GM18858 (cell line): Measurements from ENCODE around the gene ZNF574.

Experiments used
- ATAC-seq: cut with Tn5 transposase; IDR thresholded peaks from one replicate; pipeline ENCODE4 v1.9.1; 2021; ENCODE audit not compliant: unreplicated experiment

The ZNF574 gene

DNA sequence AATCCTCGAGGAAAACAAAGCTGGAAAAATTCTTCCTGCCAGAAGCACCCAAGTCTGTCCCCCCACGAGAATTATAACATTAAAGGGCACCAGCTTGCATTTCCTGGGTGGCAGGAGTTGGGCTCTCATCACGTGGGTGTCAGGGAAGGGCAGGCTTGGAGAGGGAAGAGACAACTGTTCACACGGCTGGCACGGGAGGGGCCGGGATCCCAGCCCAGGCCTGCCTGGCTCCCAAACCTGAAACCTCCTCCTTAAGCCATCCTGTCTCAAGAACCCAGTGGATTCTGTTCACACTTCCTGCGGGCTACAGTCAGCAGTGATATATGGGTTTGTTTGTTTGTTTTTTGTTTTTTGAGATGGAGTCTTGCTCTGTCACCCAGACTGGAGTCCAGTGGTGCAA is 18.1 kb upstream of the ZNF574 start:
- ATAC-seq: no peak

DNA sequence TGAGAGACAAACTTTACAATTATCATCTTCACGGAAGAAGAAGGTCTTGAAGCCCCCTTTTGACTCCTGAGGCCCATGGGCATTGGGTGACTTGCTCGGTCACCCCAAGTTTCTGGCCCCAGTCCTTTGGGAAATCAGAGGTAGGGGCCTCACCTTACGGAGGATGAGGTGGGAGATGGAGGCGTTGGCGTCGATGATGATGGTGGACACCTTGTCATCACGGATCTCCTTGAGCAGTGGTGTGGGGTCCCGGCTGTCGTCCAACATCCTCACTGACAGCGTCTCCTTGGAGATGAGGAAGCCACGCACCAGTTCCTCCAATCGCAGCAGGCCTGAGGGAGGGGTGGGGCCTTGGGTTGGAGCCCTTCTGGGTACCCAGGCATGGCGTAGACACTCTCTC is 16.8 kb upstream of the ZNF574 start:
- ATAC-seq: no peak

DNA sequence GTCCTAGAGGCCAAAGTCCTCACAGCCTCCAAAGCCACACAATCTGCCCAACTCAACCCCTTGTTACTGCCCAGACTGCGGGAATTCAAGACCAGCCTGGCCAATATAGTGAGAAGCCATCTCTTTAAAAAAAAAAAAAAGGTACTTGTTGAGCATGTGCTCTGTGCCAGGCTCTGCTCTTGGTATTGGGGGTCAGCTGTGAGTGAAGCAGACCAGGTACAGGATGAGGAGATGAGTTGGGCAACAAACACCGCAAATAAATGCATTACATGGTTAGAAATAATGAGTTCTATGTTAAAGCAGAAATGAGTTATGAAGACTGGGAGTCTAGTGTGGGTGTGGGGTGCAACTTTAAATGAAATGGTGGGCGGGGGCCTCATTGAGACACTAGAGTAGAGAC is 15.8 kb upstream of the ZNF574 start:
- no peak for ATAC-seq

DNA sequence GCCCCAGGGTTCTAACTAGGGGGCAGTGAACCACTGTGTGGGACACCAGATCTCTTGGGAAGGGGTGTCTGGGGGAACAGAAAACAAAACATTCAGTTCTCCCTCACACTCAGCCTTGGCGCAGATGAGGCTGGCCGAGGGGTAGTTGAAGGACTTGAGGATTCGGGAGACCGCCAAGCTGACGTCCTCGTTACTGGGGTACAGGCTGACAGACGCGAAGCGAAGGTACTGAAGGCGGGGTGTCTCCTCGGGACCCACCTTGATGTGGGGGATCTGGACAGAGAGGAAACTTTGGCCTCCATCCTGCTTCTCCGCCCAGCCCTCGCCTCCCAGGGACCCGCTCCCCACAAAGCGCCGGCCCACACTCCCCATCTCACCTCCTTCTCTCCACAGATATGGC is 13.6 kb upstream of the ZNF574 start:
- no peak for ATAC-seq

DNA sequence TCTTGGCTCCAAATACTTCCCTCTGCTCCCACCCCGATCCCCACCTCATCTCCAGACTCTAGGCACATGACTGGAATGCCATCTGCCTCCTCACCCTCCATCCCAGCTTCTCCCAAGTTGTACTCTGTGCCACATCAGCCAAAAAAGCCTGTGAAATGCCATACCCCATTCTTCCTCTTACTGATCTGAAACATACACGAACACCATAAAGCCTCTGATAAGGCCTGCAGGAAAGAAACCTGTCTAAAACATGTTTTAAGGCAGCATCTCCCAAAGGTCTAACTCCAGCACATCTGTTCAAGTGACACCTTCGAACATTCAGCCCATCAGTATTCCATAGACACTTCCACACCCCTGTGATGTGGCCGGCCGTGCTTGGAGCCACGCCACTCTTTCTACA is 11.5 kb upstream of the ZNF574 start:
- ATAC-seq: no peak

DNA sequence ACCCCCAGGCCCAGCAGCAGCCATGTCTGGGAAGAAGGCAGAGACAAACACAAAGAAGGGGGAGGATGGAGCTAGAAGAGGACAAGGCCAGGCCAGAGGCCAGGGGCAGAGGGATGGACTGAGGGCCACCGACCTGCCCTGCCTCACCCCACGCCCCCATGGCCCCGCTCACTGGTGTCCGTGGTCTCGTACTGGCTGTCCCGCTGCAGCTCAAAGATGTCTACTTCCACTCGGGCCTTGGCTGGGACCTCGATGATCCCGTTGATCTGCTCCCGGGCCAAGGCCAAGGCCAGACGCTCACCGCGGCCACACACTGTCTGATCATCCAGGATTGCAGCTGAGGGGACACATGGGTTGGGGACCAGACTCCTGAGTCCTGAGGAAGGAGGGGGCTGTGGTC is 10.9 kb upstream of the ZNF574 start:
- ATAC-seq: no peak

DNA sequence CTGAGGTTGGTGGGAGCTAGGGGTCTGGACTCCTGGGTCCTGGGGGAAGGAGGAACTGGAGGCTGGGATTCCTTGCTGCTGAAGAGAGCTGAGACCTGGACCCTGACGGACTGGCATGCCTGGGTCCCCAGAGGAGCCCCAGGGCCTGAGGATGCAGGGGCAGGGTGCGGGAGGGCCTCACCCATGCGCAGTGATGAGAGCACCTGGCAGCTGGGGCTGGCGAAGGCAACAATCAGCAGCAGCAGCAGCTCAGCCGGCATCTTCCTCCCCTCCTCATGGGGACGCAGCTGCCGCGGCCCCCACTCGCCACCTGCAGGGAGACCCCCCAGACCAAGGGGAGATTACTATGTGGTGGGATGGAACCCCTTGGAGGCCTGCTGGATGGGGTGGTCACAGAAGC is 10.5 kb upstream of the ZNF574 start:
- no peak for ATAC-seq

DNA sequence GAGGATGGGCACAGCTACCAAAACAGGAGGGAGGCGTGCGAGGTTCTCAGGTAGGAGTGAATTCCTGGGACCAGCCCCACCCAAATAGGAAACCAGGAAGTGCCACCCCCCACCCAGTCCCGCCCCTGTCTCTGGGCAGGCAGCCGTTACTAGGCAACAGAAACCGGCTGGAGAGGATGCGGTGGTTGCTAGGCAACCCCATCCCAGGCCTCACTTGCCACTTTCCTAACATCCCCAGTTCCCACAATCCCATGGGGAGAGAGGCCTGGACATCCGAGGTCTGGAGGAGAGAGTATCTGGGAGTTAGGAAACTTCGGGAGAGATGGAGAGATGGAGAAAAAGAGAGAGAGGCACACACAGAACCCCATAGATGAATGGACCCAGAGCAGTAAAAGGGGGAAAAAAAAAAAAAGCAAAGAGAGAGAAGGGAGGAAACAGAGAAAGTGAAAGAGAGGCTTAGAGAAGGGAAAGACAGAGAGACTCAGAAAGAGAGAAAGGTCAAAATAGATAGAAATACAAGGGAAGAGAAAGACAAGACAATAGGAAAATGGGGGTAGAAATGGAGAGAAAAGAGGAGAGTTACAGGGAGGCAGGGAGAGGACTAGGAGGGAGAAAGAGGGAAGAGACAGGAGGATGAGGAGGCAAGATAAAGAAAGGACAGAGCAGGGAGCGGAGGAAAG is 9.8 kb upstream of the ZNF574 start:
- ATAC-seq: no peak

DNA sequence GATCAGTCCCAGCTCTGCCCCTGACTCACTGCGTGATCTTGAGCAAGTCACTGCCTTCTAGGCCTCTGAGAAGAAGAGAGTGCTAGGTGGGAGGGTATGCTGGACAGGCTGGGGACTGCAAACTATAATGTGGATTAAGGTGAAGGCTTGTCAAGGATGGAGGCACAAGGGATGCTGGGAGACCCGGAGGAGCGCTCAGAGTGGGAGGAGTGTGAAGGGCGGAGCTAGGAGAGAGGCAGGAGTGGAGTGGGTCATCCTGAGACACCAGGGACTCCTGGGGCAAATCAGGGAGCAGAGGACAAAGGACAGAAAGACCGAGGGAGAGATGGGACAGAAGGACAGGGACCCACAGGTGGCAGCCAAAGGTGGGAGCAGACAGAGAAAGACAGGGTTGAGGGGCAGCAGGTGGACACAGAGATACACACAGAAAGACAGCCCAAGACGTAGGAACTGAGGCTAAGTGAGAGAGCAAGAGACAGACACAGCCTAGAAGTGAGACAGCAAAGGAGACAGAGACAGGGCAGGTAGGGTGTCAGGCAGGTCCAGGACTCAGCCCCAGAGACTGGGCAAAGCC is 8.6 kb upstream of the ZNF574 start:
- ATAC-seq: no peak

DNA sequence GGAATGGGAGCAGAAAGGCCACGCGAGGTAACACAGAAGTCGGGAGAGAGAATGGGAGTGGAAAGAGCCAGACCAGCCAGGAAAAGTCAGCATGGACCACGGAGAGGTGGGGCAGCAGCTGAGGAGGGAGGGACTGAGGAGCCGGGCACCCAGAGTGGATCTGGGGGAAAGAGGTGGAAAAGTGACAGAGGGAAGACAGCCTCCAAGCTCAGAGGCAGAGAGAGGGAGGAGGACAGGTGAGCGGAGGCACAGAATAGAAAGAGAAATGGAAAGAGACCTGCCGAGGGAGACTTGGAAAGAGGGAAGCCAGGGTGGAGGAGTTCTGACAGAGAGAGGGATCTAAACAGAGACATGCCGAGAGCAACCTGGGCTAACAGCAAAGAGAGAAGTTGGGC is 7.6 kb upstream of the ZNF574 start:
- no peak for ATAC-seq

DNA sequence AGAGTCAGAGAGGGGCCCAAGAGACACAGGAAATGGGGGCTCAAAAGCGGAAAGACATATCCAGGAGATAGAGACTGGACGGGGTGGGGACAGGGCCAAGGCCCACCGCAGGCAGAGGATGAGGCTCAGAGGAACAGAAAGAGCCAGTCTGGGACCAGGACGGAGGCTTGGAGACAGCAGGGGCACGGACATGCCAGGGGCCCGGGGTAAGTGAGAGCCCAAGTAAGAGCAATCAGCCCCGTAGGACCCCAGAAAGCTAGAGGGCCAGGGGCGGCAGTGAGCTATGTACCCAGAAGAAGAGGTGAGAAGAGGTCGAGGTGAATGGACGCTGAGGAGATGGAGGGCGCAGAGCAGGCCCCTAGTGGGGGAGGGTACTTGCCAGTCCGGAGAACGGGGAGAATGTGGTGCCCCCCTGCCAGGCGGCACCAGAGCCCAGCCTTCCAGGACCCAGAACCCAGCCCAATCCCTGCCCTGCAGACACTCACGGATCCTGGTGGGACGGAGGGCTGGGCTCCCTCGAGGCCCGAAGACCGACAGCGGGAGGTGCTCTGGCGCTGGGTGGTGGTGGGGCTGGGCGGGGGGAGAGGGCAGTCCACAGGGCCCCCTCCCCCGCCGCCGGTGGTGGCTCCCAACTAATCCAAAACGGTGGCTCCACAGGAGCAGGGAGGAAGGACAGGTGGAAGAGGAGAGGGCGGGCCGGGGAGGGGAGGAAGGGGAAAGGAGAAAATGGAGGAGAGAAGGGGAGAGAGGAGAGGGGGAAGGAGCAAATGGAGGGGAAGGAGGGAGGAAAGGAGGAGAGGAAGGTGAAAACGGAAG is 7.0 kb upstream of the ZNF574 start:
- no peak for ATAC-seq

DNA sequence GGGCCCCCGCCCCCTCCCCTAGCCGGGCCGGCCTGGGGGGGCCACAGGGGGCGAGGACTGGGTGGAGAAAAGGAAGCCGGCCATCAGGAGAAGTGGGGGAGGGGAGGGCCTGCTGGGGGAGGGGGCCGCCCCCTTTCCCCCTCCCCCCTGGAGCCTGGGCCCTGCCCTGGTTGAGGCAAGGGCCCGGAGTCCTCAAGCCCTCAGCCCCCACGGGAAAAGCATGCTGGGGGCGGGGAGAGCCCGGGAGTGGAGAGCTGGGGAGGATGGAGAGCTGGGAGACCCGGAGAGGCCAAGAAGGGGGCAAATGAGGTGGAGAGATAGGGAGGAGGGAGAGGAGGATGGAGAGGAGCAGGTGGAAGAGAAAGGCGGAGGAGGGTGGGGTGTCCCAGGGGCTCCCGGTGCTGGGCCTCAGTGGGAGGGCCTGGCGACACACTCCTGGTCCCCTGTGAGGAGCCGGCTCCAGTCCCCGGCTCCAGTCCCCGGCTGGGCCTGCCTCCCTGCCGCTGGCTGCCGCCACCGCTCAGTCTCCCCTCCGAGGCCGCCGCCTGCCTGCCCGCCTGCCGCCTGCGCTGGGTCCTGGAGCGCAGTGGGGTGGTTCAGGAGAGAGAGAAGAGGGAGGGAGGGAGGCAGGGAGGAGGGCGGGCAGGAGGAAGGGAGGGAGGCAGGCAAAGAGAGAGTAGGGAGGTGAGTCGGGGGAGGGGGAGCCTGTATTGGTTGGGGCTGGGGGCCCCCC is 6.2 kb upstream of the ZNF574 start, which contains the start of gene GRIK5:
Gene GRIK5, minus strand, starts transcription at position 588 of the 733 bp plus-strand sequence. CDS start 4,436 bp downstream, outside the sequence.
- no peak for ATAC-seq

DNA sequence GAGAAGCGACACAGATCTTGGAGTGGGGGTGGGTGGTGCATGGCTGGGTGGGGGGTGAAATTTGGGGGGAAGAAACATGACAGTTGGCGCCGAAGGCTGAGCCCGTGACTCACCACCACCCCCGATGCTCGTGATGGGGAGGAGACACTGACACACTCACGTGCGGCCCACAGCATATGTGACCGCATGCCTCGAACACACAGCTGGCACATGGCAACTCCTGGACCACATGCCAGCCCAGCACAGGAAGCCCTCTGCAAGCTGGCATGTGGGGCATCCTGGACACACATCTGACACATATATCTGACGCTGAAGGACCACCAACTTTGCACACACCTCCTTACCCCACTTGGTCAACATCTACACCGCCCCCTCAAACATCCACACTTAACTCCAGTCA is 4.7 kb upstream of the ZNF574 start:
- ATAC-seq: no peak

DNA sequence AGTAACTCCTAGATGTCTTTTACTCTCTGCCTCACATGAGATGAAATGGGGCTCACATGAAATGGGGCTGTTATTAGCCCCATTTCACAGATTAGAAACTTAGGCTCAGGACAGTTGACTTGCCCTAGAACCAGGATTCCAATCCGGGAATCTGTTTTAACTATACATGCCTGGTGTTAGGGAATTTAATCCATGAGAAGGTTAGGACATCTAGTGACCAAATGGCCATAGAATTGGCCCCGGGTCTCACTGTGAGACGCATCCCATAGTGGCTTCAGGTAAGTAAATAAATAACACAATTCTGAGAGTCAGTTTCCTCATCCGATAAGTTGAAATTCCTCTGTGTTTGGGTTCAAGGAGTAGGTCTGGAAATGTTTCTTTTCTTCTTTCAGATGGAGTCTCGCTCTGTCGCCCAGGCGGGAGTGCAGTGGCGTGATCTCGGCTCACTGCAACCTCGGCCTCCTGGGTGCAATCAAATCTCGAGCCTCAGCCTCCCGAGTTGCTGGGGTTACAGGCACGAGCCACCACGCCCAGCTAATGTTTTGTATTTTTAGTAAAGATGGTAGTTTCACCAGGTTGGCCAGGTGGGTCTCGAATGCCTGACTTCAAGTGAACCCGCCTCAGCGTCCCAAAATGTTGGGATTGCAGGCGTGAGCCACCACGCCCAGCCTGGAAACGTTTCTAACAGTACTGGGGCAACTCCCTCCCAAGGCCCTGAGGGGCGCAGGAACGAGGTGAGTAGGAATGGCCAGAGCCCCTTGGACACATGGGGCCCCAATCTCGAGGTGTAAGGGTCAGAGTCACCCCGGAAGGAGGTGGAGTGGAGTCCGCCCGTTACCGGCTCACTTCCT is 1.2 kb upstream of the ZNF574 start:
- no peak for ATAC-seq

DNA sequence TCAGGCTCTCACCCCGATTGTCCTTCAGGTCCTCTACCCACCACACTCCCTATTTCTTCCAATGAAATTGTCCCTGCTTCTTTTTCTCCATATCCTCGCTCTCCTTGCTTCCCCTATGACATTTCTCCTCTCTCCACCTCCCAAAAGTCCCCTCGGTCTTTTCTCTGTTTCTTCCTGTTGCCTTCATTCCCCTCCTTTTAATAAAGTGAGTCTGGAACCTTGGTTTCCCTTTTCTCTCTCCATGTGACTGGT is 676 bp upstream of the ZNF574 start:
- no peak for ATAC-seq

DNA sequence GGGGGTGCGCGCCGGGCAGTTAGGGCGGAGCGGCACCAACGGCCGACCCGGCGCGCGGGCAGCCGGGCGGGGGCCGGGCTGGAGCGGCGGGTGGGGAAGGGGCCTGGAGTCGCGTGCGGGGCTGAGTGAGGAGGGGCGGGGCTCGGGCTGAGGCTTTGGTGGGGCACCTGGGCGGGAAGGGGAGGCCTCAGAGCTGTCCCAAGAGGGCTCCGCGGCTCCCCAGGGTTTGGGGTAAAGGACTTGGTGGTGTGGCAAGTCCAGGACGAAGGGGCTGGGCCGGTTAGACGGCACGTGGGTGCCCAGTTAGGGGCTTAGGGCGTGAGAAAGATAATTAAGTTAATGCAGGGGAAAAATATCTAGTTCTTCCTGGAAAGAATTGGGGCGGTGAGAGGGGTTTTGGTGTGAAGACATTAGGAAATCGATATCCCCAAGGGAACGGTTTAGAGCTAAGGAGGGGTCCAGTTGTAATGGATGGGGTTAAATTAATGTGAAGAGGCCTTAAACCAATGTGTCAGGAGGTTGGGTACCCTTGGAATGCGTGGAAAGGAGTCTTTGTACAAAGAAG is 496 bp downstream of the ZNF574 start:
- ATAC-seq: no peak

DNA sequence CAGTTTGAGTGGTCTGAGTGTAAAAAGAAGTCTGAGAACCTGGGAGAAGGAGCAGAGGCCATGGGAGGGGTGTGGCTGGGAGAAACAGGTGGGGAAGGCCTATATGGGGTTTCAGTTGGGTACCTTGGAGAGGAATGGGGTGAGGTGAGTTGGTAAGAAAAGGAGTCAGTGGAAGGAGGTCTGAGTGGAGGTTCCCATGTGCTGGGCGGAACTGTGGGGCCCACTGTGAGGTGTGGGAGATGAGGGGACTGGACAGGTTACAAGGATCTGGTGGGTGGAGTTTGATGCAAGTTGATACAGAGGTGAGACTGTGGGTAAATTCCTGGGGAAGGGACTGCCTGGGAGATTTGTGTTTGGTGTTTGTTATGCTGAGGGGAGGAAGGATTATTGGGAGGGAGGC is 2.1 kb downstream of the ZNF574 start:
- ATAC-seq: no peak

DNA sequence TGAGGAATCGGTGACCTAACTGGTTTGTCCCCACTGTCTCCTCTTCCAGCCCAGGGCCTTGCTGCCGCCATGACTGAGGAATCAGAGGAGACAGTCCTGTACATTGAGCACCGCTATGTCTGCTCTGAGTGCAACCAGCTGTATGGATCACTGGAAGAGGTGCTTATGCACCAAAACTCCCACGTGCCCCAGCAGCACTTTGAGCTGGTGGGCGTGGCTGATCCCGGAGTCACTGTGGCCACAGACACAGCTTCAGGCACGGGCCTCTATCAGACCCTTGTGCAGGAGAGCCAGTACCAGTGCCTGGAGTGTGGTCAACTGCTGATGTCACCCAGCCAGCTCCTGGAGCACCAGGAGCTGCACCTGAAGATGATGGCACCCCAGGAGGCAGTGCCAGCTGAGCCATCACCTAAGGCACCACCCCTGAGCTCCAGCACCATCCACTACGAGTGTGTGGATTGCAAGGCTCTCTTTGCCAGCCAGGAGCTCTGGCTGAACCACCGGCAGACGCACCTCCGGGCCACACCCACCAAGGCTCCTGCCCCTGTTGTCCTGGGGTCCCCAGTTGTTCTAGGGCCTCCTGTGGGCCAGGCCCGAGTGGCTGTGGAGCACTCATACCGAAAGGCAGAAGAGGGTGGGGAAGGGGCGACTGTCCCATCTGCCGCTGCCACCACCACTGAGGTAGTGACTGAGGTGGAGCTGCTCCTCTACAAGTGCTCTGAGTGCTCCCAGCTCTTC is 2.7 kb downstream of the ZNF574 start:
- ATAC-seq: no peak

DNA sequence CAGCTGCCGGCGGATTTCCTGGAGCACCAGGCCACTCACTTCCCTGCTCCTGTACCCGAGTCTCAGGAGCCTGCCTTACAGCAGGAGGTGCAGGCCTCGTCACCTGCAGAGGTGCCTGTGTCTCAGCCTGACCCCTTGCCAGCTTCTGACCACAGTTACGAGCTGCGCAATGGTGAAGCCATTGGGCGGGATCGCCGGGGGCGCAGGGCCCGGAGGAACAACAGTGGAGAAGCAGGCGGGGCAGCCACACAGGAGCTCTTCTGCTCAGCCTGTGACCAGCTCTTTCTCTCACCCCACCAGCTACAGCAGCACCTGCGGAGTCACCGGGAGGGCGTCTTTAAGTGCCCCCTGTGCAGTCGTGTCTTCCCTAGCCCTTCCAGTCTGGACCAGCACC is 3.3 kb downstream of the ZNF574 start:
- no peak for ATAC-seq
